IPS-20b (cell line): ENCODE measurements around the gene FOXP1.

Source experiments
- H3K27ac ChIP-seq: one replicate; pipeline ENCODE4 v1.5.1; 2013; ENCODE audit warnings: low read length
- H3K27me3 ChIP-seq: 2 replicates; pipeline ENCODE4 v1.6.1; 2013; ENCODE audit warnings: mild to moderate bottlenecking, low read length, inconsistent platforms; ENCODE audit not compliant: insufficient read depth
- H3K36me3 ChIP-seq: 2 replicates; pipeline ENCODE4 v1.6.1; 2013; ENCODE audit warnings: low read depth, mild to moderate bottlenecking, inconsistent platforms, low read length, moderate library complexity; ENCODE audit not compliant: insufficient read depth
- H3K4me1 ChIP-seq: 2 replicates; pipeline ENCODE4 v1.6.1; 2013; ENCODE audit warnings: mild to moderate bottlenecking, control low read depth, inconsistent platforms, low read length, moderate library complexity; ENCODE audit not compliant: insufficient read depth
- H3K4me3 ChIP-seq: 2 replicates; pipeline ENCODE4 v1.5.1; 2013; ENCODE audit warnings: mild to moderate bottlenecking, low read length, inconsistent platforms
- H3K9ac ChIP-seq: 2 replicates; pipeline ENCODE4 v1.6.1; 2013; ENCODE audit warnings: low read depth, mild to moderate bottlenecking, inconsistent platforms, low read length, moderate library complexity
- H3K9me3 ChIP-seq: 2 replicates; pipeline ENCODE4 v1.6.1; 2013; ENCODE audit warnings: mild to moderate bottlenecking, low read depth, low read length, inconsistent platforms; ENCODE audit not compliant: insufficient read depth

FOXP1 gene

GRCh38 chr3:71045212-71045916 is 538.2 kb downstream of the FOXP1 start:
- Histone ChIP-seq H3K27me3 (no peaks in the 10 kb centered on the region), H3K9me3 (no peaks in the 10 kb centered on the region), H3K36me3 (peaks cover 28% of the 10 kb centered on the region), H3K27ac (no peak overlapping the region), H3K9ac (no peak overlapping the region), H3K4me1 (peaks cover 49% of the 10 kb centered on the region), H3K4me3 (no peak overlapping the region)

- peaks cover 23% of the 10 kb centered on the region for H3K4me1 ChIP-seq
- H3K27me3 ChIP-seq, result no peaks in the 10 kb centered on the region
- H3K27ac ChIP-seq, result no peak overlapping the region
- H3K4me3 ChIP-seq, result no peak overlapping the region
- peaks cover 45% of the 10 kb centered on the region for H3K36me3 ChIP-seq
- H3K9ac ChIP-seq, result no peak overlapping the region
- no peaks in the 10 kb centered on the region for H3K9me3 ChIP-seq
Observed at GRCh38 chr3:71042759-71043158, 540.8 kb downstream of the FOXP1 start.

- Histone ChIP-seq H3K27me3 (no peaks in the 10 kb centered on the region), H3K9me3 (no peaks in the 10 kb centered on the region), H3K27ac (no peak overlapping the region), H3K9ac (no peak overlapping the region), H3K36me3 (peaks cover 45% of the 10 kb centered on the region), H3K4me1 (peaks cover 9% of the 10 kb centered on the region; the same call in 1 of the 2 replicates), H3K4me3 (no peak overlapping the region)
Observed at GRCh38 chr3:71041371-71041770, 542.2 kb downstream of the FOXP1 start.

GRCh38 chr3:71039332-71039731 is 544.2 kb downstream of the FOXP1 start:
- Histone ChIP-seq H3K4me3 (no peak overlapping the region), H3K9me3 (no peaks in the 10 kb centered on the region), H3K4me1 (no peaks in the 10 kb centered on the region), H3K36me3 (peaks cover 35% of the 10 kb centered on the region), H3K27ac (no peak overlapping the region), H3K9ac (no peak overlapping the region), H3K27me3 (no peaks in the 10 kb centered on the region)

GRCh38 chr3:71037775-71038174 is 545.8 kb downstream of the FOXP1 start:
- no peak overlapping the region for H3K4me3 ChIP-seq
- peaks cover 9% of the 10 kb centered on the region; the same call in 1 of the 2 replicates for H3K4me1 ChIP-seq
- H3K9me3 ChIP-seq, result no peaks in the 10 kb centered on the region
- H3K27ac ChIP-seq, result no peak overlapping the region
- peaks cover 35% of the 10 kb centered on the region for H3K36me3 ChIP-seq
- H3K9ac ChIP-seq, result no peak overlapping the region
- no peaks in the 10 kb centered on the region for H3K27me3 ChIP-seq

GRCh38 chr3:71035886-71036285 is 547.6 kb downstream of the FOXP1 start:
- peaks cover 23% of the 10 kb centered on the region for H3K36me3 ChIP-seq
- H3K4me1 ChIP-seq, result peaks cover 14% of the 10 kb centered on the region
- H3K27ac ChIP-seq, result no peak overlapping the region
- H3K27me3 ChIP-seq, result no peaks in the 10 kb centered on the region
- H3K9me3 ChIP-seq, result no peaks in the 10 kb centered on the region
- H3K9ac ChIP-seq, result no peak overlapping the region
- no peak overlapping the region for H3K4me3 ChIP-seq

- no peak overlapping the region for H3K4me3 ChIP-seq
- no peaks in the 10 kb centered on the region for H3K9me3 ChIP-seq
- no peak overlapping the region for H3K27ac ChIP-seq
- H3K36me3 ChIP-seq, result peaks cover 17% of the 10 kb centered on the region
- H3K27me3 ChIP-seq, result no peaks in the 10 kb centered on the region
- no peak overlapping the region for H3K9ac ChIP-seq
- peaks cover 14% of the 10 kb centered on the region for H3K4me1 ChIP-seq
Observed at GRCh38 chr3:71035314-71035713, 548.2 kb downstream of the FOXP1 start.

- Histone ChIP-seq H3K9me3 (no peaks in the 10 kb centered on the region), H3K4me3 (no peak overlapping the region), H3K36me3 (peaks cover 2% of the 10 kb centered on the region; the same call in 1 of the 2 replicates)
Observed at GRCh38 chr3:71033681-71034220, 549.8 kb downstream of the FOXP1 start.

GRCh38 chr3:71031914-71032521 is 551.5 kb downstream of the FOXP1 start:
- H3K9me3 ChIP-seq, result no peaks in the 10 kb centered on the region
- no peak overlapping the region for H3K27ac ChIP-seq
- no peak overlapping the region for H3K9ac ChIP-seq
- peaks cover 14% of the 10 kb centered on the region for H3K4me1 ChIP-seq
- H3K4me3 ChIP-seq, result no peak overlapping the region
- H3K36me3 ChIP-seq, result no peaks in the 10 kb centered on the region
- H3K27me3 ChIP-seq, result no peaks in the 10 kb centered on the region

More at GRCh38 chr3:71033681-71034220, 549.8 kb downstream of the FOXP1 start:
- no peaks in the 10 kb centered on the region for H3K27me3 ChIP-seq
- peaks cover 14% of the 10 kb centered on the region for H3K4me1 ChIP-seq
- H3K27ac ChIP-seq, result no peak overlapping the region
- no peak overlapping the region for H3K9ac ChIP-seq

GRCh38 chr3:71031181-71031580 is 552.3 kb downstream of the FOXP1 start:
- no peak overlapping the region for H3K27ac ChIP-seq
- H3K27me3 ChIP-seq, result no peaks in the 10 kb centered on the region
- H3K9ac ChIP-seq, result no peak overlapping the region
- peaks cover 14% of the 10 kb centered on the region for H3K4me1 ChIP-seq
- H3K4me3 ChIP-seq, result no peak overlapping the region
- no peaks in the 10 kb centered on the region for H3K36me3 ChIP-seq
- no peaks in the 10 kb centered on the region for H3K9me3 ChIP-seq

- Histone ChIP-seq H3K4me3 (no peak overlapping the region), H3K27ac (no peak overlapping the region), H3K4me1 (peaks cover 14% of the 10 kb centered on the region), H3K27me3 (no peaks in the 10 kb centered on the region), H3K36me3 (no peaks in the 10 kb centered on the region), H3K9me3 (no peaks in the 10 kb centered on the region), H3K9ac (no peak overlapping the region)
Observed at GRCh38 chr3:71030748-71031147, 552.8 kb downstream of the FOXP1 start.

GRCh38 chr3:71029770-71030169 is 553.8 kb downstream of the FOXP1 start:
- Histone ChIP-seq H3K27me3 (no peaks in the 10 kb centered on the region), H3K36me3 (no peaks in the 10 kb centered on the region), H3K4me3 (no peak overlapping the region), H3K4me1 (peaks cover 14% of the 10 kb centered on the region), H3K9ac (no peak overlapping the region), H3K27ac (no peak overlapping the region), H3K9me3 (no peaks in the 10 kb centered on the region)
